Measurements from ENCODE around the gene TSPOAP1.

The TSPOAP1 gene

DNA sequence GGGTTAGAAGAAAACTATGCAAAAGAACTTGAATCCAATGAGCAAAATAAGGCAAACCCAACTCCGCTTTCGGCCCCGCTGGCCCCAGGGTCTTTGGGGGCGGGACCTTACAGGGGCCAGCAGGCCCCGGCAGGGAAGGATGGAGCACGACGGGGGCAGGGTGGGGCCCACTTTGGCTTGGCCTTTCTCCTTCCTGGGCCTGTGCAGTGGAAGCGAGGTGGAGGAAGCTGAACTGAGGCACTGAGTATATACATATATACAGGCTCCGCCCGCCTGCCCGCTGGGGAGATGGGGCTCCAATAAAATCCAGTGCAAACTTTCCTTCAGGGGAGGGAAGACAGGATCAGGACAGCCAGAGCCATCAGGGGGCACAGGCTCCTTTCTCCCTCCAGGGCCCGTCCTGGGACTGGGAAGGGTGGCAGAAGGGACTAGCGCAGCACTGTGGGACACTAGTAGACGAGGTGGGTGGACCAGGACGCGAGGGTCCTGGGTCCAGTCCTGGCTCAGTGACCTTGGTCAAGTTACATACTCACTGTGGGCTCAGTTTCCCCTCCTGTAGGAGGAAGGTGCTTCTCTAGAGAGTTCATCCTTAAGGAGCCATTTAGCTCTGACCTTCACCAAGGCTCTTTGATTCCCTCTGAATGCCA lies 27.0 kb downstream of the TSPOAP1 start:
- no peak for DNase-seq

DNA sequence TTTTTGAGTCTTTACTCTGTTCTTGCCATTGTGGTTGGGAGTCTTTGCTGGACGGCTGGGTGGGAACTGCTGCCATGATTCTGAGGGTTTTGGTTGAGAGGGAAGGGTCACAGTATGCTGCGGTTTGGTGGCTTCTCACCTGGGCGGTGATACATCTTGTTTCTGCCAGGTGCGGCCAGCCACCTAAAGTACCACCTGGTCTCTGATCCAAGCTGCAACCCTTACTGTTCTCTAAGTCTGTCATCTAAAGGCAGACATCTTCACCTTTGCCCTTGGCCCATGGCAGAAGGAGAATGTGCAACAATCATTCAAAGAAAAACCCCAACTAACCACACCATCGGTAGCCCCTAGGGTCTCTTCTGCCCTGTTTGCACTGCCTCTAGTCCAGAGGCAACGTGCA lies 28.3 kb downstream of the TSPOAP1 start:
- DNase-seq: no peak

DNA sequence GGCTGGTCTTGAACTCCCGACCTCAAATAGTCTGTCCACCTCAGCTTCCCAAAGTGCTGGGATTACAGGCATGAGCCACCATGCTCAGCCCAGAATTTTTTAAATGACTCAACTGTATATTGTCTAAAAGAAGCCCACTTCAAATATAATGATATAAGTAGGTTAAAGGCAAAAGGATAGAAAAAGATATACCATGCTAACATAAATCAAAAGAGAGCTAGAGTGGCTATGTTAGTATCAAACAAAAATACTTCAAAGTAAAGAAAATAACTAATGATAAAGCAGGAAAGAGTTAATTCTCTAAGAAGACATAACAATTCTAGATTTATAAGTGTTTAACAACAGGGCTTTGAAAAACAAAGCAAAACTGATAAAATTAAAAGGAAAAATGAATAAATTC lies 34.6 kb downstream of the TSPOAP1 start:
- DNase-seq: no peak

DNA sequence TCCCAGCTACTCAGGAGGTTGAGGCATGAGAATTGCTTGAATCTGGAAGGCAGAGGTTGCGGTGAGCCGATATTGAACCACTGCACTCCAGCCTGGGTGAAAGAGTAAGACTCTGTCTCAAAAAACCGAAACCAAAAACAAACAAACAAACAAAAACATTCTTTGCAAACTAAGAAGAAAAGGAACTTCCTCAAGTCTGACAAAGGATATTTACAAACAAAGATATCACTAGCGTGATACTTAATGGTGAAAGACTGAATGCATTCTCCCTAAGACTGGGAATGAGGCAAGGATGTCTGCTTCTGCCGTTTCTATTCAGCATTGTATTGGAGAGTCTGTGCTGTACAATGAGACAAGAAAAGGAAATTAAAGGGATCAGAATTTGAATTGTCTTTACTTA lies 37.3 kb downstream of the TSPOAP1 start:
- no peak for DNase-seq

DNA sequence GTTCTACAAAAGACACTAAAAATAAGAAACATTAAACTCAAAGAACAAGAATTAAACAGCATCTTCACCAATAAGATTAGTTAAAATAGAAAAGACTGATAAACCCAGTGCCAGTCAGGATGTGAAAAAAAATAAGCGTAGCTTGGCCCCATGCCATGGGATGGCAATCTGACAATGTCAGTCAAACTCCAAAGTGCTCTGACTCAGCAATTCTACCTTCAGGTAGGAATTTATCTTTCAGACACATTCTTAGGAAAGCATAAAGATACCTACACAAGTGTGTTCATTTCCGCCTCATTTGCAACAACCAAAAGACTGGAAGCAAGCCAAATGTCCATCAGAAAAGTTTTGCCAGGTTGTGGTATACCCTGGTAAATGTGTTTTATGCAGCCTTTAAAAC lies 38.7 kb downstream of the TSPOAP1 start:
- DNase-seq: no peak

DNA sequence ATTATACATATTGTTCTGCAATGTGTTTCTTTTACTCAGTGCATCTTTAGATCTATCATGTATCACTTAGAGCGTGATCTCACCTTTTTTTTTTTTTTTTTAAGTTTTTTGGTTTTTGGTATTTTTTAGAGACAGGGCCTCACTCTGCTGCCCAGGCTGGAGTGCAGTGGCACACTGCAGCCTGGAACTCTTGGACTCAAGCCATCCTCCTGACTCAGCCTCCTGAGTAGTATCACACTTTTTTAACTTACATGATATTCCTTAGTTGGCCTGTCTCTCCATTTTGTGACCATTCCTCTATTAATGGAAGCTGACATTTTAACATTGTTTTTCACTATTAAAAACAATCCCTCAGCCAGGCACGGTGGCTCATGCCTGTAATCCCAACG lies 43.2 kb downstream of the TSPOAP1 start:
- DNase-seq: no peak

DNA sequence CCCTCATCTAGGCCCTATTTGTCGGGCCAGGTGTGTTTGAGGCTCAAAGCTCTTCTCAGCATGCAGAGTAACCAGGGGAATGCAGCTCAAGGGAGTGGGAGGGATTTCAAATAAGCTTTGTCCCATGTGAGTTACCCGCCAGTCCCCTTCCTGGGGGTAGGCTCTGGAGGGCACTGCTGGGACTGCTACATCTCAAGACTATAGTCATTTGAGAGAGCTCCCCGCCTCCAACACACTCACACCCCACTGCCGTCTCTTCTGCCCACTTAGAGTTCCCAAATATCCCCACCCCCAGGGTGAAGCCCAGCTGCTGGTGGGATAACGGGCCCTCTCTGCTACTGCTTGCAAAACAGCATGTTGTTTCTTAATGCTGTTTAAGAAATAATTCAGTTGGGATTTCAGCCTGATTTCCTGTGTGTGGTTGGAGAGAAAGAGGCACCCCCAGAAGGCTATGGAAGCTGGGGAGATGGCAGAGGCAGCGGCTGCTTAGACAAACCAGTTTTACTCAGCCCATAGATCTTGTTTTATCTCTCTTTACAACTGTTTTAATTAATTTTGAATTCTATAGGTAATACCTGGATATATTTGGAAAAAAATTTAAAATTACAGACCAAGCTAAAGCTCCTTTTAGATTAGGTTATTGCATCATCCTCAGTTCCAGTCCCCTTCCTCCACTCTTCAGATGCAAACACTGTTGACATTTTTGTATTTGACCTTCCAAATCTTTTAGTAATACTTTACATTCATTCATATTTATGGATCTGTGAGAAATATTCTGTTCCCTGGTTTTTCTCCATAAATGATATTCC lies 43.8 kb downstream of the TSPOAP1 start:
- no peak for DNase-seq

DNA sequence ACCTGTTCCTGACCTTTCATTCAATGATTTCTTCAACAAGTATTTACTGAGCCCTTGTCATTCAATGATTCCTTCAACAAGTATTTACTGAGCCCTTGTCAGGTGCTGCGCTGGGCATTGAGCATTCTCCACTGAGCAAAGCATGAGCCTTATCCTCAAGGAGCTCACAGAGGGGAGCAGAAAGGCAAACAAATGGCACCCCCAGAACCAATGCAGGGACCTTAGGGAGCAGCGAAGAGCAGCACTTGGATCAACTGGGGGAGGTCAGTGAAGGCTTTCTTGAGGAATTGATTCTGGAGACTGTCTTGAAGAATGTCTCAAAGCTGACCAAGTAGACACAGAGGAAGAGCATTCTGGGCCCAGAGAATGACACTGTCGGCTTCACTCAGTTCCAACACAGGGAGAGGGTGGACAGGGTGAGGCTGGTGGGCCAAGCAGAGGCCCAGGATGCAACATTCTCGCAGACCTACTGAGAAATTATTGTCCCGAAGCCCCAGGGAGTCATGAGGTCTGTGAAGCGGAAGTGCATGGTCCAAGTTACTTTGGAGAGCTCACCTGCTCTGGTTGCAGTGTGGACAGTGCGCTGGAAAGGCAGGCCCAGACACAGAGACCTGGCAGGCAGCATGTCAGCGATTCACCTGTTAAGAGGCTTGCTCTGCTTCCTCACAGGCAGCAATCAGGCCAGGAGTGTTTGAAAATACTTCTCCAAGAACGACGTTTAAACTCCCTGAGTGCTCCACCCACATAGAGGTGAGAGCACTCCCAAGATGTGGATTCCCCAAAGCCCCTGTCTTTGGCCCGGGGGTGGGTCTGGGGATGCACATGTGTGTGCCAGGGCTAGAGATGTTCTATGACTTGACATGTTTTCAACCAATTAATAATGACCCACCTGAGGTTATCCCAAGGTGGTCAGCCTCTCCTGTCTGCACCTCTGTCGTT lies 44.7 kb downstream of the TSPOAP1 start:
- no peak for DNase-seq

DNA sequence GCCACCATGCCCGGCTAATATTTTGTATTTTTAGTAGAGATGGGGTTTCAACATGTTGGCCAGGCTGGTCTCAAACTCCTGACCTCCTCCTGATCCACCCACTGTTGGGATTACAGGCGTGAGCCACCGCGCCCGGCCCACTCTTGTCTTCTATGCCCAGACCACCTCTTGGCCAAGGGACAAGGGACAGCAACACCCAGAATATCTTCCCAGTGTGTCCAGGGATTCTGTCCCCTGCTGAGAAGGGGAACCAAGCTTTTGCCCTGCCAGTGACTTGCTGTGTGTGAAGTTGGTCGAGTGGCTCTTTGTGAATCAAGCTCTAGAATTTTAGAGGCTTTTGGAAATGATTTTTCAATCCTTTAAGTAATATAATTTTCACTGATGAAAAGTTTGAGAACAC lies 46.2 kb downstream of the TSPOAP1 start:
- no peak for DNase-seq

DNA sequence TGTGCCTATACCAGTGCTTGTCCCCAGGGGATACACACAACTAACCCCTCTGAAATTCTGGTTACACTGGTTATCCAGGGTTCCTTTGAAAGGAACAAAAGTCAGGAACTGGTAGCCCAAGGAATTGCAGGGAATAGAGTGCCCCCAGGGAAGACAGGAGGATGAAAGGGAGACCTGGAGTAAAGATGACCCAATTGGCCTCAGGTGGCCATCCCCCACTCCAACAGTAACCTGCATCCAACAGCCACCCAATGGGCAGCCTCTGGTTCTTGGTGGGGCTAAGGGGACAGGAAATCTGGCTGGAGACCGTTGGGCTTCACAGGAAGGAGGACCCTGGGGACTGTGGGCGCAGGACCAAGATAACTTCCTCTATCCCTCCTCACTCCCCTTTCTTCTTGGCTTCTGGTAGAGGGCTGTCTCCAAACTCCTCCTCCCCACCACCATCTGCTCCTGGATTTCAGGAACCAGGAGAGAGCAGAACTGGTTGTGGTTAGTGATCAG lies 47.0 kb downstream of the TSPOAP1 start:
- peak; percentile 78 for DNase-seq

DNA sequence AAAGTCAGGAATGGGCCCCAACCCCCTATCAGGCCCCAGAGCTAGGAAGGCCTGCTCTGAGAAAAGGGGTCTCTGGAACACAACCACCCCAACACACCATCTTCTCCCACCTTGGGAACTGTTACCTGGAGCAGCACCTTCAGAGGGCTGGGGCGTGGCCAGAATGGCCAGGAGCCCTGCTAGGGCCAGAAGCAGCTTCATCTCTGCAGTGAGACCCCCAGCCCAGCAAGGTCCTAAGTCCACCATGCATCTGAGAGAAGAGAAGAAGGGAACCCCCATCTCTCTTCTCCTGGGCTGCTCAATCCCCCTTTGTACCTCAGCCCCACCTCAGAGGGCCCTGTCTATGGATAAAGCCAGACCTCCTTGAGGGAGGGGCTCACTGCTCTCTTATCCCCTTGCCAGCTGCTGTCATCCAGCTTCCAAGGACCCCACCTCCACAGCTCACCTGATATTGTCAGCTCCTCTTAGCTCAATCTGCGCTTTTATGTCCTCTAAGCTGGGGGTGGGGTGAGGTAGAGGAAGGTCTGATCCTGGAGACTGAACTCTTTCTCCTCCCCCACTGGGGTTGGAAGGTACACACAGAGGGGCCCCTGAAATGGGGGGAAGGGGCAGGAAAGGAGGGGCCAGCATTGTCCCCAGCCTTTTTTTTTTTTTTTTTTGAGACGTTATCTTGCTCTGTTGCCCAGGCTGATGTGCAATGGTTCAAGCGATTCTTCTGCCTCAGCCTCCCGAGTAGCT lies 47.9 kb downstream of the TSPOAP1 start, which contains the start of gene MPO:
Gene MPO (minus strand): TSS at position 456 of the 738 bp plus-strand sequence. CDS start 177 bp downstream, at position 279.
- DNase-seq: no peak

DNA sequence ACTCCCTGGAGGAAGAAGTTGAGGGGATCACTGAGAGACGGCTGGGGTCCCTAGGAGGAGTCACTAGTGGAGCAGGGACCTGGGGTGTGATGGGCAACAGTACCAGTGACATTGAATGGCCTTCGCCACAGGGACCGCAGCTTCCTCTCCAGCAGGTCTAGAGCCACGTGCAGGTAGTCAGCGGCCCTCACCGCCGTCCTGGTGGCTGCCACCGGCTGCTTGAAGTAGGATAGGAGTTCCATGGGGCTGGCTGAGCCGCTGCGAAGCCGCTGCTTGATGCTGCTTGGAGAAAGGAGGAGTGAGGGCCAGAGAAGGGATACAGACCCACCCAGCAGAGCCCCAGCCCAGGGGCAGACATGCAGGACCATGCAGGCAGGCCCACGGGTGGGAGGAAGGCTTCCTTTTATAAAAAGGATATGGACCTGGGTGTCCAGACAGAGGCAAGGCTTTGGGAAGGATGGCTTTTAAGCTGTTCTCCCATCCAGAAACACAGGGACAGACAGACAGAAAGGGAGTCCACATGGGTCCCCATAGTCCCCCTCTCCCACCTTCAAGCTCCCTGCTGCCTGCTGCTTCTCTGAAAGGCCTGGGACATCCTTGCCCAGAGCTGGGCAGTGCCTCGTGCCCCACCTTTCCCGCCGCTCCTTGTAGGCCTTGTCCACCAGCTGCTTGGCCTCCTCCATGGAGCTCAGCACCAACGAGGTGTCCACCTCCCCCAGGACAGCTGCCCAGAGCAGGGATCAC lies 48.7 kb downstream of the TSPOAP1 start:
- no peak for DNase-seq

DNA sequence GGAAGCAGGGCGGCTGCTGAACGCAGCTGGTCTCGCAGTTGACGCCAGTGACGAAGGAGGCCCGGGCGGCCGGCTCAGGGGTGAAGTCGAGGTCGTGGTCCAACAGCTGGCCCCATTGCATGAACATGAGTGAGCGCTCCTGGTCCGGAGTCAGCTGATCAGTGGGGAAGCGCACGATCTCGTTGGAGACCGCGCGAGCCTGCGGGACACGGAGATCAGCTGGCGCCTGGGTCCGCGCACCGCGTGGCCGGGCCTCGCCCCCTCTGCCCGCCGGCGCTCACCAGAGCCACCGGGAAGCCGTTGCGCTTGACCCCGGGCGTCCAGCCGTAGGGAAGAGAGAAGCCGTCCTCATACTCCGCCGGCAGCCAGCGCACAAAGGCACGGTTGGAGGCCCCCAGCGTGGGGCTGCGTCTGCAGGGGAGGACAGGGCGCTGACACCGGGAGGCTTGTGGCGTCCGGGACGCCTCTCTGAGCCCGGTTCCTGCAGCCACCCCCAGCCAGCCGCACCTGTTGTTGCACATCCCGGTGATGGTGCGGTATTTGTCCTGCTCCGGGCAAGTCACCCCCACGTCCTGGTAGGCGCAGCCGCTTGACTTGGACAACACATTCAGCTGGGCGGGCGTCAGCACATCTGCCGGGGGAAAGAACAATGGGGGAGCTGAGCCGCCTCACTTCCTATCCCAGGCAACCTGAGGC lies 49.4 kb downstream of the TSPOAP1 start:
- DNase-seq: no peak

DNA sequence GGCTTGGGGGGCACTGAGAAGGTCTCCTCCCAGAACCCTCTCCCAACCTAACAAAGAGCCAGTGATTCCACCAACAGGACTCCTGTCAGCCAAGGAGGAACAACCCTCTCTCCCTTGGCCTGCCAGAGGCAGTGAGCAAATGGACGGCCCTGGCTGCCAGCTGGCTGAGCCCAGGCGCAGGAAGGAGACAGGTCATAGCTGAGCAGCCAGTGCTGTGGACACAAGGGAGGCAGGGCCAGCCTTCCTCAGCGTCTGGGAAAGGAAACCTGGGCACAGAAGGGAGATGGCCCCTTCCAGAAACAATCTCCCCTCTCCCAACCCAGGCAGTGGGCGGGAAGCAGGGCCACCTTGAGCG lies 50.0 kb downstream of the TSPOAP1 start:
- no peak for DNase-seq

DNA sequence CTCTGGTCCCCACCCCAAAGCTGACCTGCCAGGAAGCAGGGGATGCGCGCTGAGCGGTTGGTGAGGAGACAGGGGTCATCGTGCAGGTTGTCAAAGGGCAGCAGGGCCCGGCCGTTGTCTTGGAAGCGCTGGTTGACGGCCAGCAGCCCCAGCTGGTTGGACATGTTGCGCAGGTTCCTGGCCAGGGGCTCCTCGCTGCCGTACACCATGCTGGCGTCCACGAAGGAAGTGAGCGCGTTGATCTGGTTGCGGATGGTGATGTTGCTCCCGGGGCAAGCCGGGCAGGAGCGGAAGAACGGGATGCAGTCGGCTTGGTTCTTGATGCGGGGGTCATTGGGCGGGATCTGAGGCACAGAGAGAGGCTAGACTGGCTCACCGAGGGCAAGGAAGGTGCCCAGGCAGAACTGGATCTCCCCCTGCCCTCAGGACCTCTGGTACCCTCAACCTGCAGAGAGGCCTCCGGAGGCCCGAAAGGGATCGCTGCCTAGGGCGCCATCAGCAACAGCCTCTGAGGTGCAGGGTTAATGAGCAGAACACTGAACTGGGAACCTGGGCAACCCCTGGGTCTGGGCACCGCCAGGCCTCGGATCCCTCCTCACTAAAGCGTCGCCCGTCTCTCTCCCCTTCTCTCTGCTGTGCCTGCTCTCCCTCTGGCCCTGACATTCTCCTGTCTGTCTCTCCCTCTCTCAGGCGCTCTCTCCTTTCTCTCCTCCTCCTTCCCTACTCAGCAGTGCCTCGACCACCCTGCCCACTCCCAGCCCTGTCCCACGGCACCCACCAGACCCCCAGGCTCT lies 50.6 kb downstream of the TSPOAP1 start:
- DNase-seq: no peak

DNA sequence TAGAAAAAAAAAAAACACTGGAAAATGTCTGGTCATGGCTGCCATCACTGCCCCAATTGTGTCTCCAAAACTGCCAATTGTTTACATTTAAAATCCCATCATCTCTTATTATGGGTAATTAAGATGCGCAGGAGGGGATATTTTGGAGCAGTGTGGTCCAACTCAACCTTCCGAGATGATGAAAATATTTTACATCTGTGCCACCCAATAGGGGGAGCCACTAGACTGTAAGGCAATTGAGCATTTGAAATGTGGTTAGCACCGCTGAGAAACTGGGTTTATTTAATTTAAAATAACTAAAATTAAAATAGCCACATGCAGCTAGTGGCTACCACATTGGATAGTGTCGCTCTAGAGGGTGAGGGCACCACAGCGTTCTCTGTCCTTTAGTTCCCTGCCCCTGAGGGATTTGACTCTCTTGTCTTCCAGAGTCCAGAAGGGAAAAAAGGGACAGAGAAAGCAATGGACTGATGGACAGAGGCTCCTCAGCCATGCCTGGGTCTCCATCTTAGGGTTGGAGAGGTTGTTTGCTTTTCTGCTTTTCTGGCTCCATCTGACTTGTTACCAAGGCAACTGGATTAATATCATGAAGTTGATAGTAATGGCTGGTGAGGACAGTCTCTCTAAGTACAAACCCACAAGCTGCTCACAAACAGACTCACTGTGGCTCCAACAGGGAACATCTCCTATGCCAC lies 51.3 kb downstream of the TSPOAP1 start:
- DNase-seq: no peak

DNA sequence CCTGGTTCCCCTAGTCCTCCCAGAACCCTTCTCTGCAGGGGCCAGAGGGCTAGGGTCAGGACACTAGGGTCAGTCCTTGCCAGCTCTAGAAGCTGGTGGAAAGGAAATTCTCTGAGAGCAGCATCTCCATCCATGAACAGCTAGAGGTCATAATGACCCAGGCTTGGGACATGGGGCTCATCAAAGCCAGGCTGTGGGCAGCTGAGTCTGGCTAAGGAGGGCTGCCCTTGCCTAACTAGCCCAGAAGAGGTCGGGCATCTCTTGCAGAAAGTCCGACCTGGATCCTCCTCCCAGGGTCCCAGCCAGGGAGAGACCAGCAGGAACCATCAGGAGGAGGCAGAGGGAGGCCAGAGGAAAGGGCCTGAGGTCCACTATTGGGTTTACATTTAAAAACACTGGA lies 52.2 kb downstream of the TSPOAP1 start:
- DNase-seq: no peak

DNA sequence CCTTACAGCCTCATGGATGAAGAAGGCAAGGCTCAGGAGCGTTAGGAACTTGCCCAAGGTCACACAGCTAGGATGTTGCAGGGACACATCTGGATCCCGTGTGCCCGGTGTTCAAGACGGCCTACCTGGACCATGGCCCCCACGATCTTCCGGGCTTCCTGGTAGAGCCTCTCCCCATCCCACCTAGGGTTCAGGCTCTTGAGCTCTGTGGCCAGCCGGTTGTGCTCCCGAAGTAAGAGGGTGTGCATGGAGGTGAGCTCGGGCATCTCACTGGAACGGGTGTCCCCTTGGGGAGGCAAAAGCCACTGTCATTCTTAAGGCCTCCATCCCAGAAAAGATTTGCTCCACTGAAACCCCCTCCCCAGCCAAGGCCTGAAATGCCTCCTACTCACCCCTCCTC lies 53.2 kb downstream of the TSPOAP1 start:
- no peak for DNase-seq

DNA sequence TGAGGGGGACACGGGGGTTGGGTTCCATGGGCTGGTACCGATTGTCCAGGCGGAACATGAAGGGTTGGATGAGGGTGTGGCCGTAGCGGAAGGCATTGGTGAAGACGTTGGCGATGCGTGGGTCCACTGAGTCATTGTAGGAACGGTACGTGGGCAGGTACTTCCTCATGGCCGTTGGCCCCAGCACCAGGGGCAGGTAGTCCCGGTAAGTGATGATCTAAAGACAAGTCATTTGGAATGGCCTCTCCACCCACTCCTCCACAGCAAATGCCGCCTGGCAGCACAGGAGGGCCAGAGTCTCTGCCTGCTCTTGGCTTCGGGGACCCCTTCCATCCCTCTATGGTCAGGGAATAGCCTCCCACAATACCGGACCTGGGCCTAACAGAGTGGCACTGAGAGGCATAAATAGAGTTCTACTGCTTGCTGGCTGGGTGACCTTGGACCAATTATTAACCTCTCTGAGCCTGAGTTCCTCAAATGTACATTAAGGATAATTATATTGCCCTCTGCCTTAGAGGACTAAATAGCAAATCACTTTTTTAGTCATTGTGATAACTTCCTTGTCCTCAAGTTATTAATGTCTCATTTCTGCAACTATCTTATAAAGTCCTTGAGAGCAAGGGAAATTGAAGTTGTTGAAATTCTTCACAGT lies 55.0 kb downstream of the TSPOAP1 start:
- DNase-seq: no peak
